KMS-11 (cell line): ENCODE data around the gene RAMP2.

Experiments
- H2AFZ ChIP-seq: fragments of 200-600 bp; sonication (generic); 2 replicates; pipeline ENCODE4 v1.6.1; 2016; ENCODE audit warnings: antibody characterized with exemption, mixed run types, low read depth
- H3K27ac ChIP-seq: fragments of 200-600 bp; sonication (generic); 2 replicates; pipeline ENCODE4 v1.6.1; 2016; ENCODE audit warnings: mild to moderate bottlenecking, mixed run types
- H3K27me3 ChIP-seq: fragments of 200-600 bp; sonication (generic); 2 replicates; pipeline ENCODE4 v1.6.1; 2017; ENCODE audit warnings: mild to moderate bottlenecking, low read depth, mixed run types, moderate library complexity; ENCODE audit not compliant: insufficient read depth
- H3K36me3 ChIP-seq: fragments of 200-600 bp; sonication (generic); 2 replicates; pipeline ENCODE4 v1.6.1; 2017; ENCODE audit warnings: mild to moderate bottlenecking, mixed run types; ENCODE audit not compliant: insufficient read depth
- H3K4me1 ChIP-seq: fragments of 200-600 bp; sonication (generic); 2 replicates; pipeline ENCODE4 v1.6.1; 2016; ENCODE audit warnings: mild to moderate bottlenecking, low read depth, mixed run types; ENCODE audit not compliant: poor library complexity, severe bottlenecking
- H3K4me2 ChIP-seq: fragments of 200-600 bp; sonication (generic); 2 replicates; pipeline ENCODE4 v1.7.0; 2016; ENCODE audit warnings: mild to moderate bottlenecking, mixed run types
- H3K4me3 ChIP-seq: fragments of 200-600 bp; sonication (generic); IDR thresholded peaks from 2 replicates; pipeline ENCODE4 v1.6.1; 2017; ENCODE audit warnings: low read depth, low read length, mixed read lengths; ENCODE audit not compliant: insufficient read depth
- H3K79me2 ChIP-seq: fragments of 200-600 bp; sonication (generic); 2 replicates; pipeline ENCODE4 v1.6.1; 2016; ENCODE audit warnings: low read depth, mixed run types; ENCODE audit not compliant: insufficient read depth
- H3K9ac ChIP-seq: fragments of 200-600 bp; sonication (generic); 2 replicates; pipeline ENCODE4 v1.6.1; 2016; ENCODE audit warnings: mild to moderate bottlenecking, mixed run types
- H4K20me1 ChIP-seq: fragments of 200-600 bp; sonication (generic); 2 replicates; pipeline ENCODE4 v1.6.1; 2016; ENCODE audit warnings: mild to moderate bottlenecking, mixed run types; ENCODE audit not compliant: insufficient read depth
- CTCF ChIP-seq: fragments of 200-600 bp; sonication (generic); conservative IDR thresholded peaks from 2 replicates; pipeline ENCODE4 v1.6.1; 2017; ENCODE audit warnings: low read depth, mild to moderate bottlenecking, antibody characterized with exemption, low read length, moderate library complexity, mixed read lengths

Gene RAMP2

GRCh38 chr17:42751628-42752027, 9.4 kb upstream of the RAMP2 start:
- Histone ChIP-seq H3K4me2 (no peak overlapping the region), H3K27ac (no peak overlapping the region), H4K20me1 (no peaks in the 10 kb centered on the region), H3K36me3 (no peaks in the 10 kb centered on the region), H2AFZ (no peak overlapping the region), H3K27me3 (no peaks in the 10 kb centered on the region; the same call in 1 of the 2 replicates), H3K9ac (no peak overlapping the region), H3K79me2 (no peaks in the 10 kb centered on the region), H3K4me3 (no peak overlapping the region), H3K4me1 (no peaks in the 10 kb centered on the region)
- TF ChIP-seq CTCF = no peak

DNA sequence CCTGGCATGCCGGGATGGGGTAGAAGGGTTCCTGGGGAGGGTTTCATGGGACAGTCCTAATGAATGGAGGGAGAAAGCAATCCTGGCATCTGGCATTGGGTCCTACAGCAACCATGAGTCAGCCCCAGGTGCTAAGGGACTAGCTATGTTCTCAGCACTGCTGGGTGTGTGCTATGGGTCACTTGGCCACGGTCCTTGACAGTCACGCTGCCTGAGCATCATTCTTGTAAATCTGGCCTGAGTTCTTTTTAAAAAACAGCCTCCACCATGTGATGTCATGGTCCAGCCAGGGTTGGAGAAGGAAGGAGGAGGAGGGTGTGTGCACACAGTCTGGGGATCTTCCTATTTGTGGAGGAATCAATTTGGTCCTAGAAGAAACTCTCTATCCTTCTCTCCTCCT, 6.2 kb upstream of the RAMP2 start:
- no peaks in the 10 kb centered on the region for H4K20me1 ChIP-seq
- H2AFZ ChIP-seq = no peak overlapping the region
- H3K4me3 ChIP-seq = no peak overlapping the region
- no peaks in the 10 kb centered on the region for H3K79me2 ChIP-seq
- TF ChIP-seq CTCF = no peak
- no peaks in the 10 kb centered on the region for H3K36me3 ChIP-seq
- H3K27me3 ChIP-seq = no peaks in the 10 kb centered on the region; the same call in 1 of the 2 replicates
- H3K27ac ChIP-seq = no peak overlapping the region
- no peak overlapping the region for H3K9ac ChIP-seq
- no peak overlapping the region for H3K4me2 ChIP-seq
- peaks cover 2% of the 10 kb centered on the region for H3K4me1 ChIP-seq

DNA sequence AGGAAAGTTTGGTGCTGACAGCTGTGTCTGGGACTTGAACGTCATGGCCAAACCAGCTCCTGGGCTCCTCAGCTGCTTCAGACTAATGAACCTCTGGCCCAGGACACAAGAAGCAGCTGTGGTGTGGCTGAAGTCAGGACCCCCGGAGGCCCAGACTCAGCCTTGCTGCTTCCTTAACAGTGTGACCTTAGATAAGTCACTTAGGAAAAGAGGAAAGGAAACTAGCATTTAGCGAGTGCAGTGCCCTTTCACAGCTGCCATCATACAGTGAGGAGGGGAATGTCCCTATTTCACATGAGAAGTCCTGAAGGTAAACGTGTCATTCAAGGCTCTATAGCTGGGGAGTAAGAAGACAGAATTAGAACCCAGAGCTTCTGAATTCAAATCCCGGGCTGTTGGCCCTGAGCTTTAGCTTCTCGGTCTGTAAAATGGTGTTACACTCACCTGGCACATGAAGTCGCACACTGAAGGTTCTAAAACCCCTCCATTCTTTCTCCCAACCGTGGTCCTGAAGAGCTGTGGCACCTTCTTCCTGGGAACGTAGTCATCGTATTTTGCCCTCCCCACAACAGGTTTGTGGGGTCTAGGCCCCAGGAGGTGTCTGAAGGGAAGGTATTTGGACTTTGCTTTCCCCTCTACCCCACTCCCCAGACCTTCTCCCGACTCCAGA, 910 bp upstream of the RAMP2 start:
- no peak overlapping the region for H2AFZ ChIP-seq
- H3K79me2 ChIP-seq = no peaks in the 10 kb centered on the region
- no peak for TF ChIP-seq CTCF
- no peaks in the 10 kb centered on the region for H4K20me1 ChIP-seq
- H3K9ac ChIP-seq = no peak overlapping the region
- no peaks in the 10 kb centered on the region for H3K36me3 ChIP-seq
- H3K27me3 ChIP-seq = no peaks in the 10 kb centered on the region; the same call in 1 of the 2 replicates
- H3K27ac ChIP-seq = no peak overlapping the region
- H3K4me3 ChIP-seq = no peak overlapping the region
- H3K4me2 ChIP-seq = no peak overlapping the region
- peaks cover 24% of the 10 kb centered on the region for H3K4me1 ChIP-seq

DNA sequence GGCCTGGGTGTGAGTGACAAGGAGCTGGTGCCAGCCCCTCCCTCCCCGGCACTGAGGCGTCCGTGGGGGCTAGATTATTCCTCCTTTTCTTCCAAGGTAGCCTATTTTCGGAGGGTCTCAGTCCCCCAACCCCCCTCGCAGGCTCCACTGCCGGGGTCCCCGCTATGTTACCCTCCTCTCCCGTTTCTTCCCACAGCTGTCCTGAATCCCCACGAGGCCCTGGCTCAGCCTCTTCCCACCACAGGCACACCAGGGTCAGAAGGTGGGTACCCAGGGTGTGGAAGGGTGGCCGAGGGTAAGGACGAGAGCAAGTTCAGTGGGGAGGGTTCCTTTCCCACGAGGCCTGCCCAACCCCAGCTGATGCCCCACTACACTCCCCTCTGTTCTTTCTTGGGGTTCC, 611 bp downstream of the RAMP2 start:
- no peak overlapping the region for H3K9ac ChIP-seq
- no peaks in the 10 kb centered on the region for H3K79me2 ChIP-seq
- H3K4me2 ChIP-seq = no peak overlapping the region
- H3K4me1 ChIP-seq = peaks cover 24% of the 10 kb centered on the region
- H3K36me3 ChIP-seq = no peaks in the 10 kb centered on the region
- no peaks in the 10 kb centered on the region for H4K20me1 ChIP-seq
- no peak for TF ChIP-seq CTCF
- no peak overlapping the region for H3K4me3 ChIP-seq
- H3K27ac ChIP-seq = no peak overlapping the region
- H3K27me3 ChIP-seq = no peaks in the 10 kb centered on the region; the same call in 1 of the 2 replicates
- H2AFZ ChIP-seq = no peak overlapping the region
